ENCODE data around the gene CDK5.
A peak's percentile ranks its signal among the peaks of the same experiment; 100 is the strongest.
"Not testable (repeated sequence)": the region's sequence is repeated elsewhere in the genome, so short reads cannot be mapped to it uniquely, and the experiment has no call there.

Gene CDK5

GRCh38 chr7:151032936-151033863 lies 24.5 kb downstream of the CDK5 start:
- DNase-seq, result no peak

GRCh38 chr7:151031011-151031410 lies 26.7 kb downstream of the CDK5 start:
- no peak for DNase-seq

DNA sequence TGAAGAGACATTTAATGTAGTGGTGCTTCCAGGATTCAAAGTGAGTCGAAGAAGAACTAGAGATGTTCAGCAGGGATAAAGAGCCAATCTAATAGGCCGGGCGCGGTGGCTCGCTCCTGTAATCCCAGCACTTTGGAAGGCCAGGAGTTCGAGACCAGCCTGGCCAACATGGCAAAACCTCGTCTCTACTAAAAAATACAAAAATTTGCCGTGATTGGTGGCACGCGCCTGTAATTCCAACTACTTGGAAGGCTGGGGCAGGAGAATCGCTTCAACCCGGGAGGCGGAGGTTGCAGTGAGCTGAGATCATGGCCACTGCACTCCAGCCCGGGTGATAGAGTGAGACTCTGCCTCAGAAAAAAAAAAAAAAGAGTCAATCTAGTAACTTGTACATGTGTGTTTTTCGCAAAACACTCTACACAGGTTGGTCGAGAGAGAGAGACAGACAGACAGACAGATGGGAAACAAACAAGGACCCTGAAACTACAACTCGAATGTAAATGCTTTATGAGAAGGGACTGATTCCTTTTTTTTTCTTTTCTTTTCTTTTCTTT lies 28.7 kb downstream of the CDK5 start:
- no peak for DNase-seq

GRCh38 chr7:151028131-151028947 lies 29.4 kb downstream of the CDK5 start, which contains the start of gene ABCB8:
TSS of gene ABCB8 (plus strand) at chr7:151028450. CDS start at chr7:151028516, 66 bp downstream.
- peak; percentile 99 for DNase-seq

GRCh38 chr7:151027728-151028130 lies 30.0 kb downstream of the CDK5 start:
- DNase-seq, result not testable (repeated sequence)

GRCh38 chr7:151026771-151027727 lies 30.6 kb downstream of the CDK5 start:
- DNase-seq, result not testable (repeated sequence)

- no peak for DNase-seq
Measured at GRCh38 chr7:151025924-151026671, 31.6 kb downstream of the CDK5 start.

- no peak for DNase-seq
Measured at GRCh38 chr7:151024435-151025056, 33.2 kb downstream of the CDK5 start, which contains the start of gene ATG9B. TSS of gene ATG9B (minus strand) at chr7:151024494. CDS start at chr7:151024423, 71 bp downstream.

DNA sequence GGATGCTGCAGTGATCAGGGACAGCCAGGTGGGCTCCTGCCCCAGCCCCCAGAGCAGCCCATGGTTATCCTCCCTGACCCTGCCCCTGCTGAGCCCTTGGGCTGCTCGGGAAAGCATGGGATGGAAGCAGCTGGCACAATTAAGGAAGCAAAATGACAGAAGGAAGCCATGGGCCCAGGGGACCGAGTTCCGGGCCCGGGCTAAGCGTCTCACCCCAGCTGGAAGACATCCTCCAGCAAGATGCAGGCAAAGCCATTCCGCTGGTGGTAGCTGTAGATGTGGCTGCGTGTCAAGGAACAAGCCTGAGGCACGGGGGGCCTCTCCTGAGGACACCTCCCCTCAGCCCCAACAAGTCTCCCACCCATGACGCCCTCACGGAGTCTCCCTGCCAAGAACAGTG lies 34.5 kb downstream of the CDK5 start:
- no peak for DNase-seq

DNA sequence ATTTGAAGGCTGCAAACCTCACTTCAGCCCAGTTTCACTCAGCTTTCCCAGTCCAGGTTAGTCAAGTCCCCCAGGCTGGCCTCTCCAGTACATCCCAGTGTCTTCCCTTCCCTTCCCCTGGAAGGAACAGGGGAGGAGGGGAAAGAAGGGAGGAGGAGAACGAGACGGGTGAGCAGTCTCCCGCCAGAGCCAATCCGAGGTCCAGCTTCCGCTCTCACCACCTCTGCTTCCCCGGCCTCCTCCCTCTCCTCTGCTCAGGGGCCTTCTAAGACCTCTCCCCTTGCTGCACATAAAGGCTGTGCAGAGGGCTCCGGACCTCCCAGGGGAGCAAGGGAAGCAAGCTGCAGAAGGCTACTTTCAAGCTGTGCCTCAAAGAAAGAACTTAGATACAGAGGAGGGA lies 37.5 kb downstream of the CDK5 start:
- DNase-seq, result no peak

DNA sequence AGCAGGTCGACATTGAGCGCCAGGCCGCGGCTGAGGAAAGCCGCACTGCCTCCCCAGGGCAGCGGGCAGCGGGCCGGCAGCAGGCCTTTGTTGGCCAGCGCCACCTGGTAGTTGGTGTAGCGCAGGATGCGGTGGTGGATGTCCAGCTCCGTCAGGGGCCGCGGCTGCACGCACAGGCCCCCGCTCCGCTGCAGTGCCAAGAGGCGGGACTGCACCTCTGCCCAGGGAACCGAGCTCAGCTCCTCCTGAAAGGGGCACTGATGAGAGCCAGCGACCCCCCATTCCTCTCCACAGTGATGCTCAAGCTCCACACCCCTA lies 38.6 kb downstream of the CDK5 start:
- DNase-seq, result no peak

- DNase-seq, result peak; percentile 70
Measured at GRCh38 chr7:151018421-151019129, 39.1 kb downstream of the CDK5 start.

DNA sequence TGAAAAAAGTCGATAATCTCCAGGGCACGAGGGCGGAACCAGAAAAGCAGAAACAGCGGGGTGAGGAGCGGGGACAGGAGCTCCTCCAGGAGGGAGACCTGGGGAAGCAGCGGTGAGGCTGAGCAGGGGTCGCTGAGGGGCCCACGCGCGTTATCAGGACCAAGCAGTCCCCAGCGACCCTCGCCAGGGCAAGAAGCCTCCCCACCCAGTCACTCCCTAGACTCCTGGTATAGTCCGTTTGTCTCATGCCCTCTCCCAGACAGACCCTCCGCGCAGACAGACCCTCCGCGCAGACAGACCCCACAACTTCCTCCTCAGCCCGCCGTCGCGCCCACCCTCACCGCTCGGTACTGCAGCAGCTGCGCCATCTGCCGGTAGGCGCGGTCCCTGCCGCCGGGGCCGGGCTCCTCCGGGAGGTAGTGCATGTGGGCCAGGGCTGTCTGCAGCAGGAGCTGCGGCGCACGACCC lies 39.7 kb downstream of the CDK5 start:
- DNase-seq, result peak; percentile 86

GRCh38 chr7:151017370-151017952 lies 40.2 kb downstream of the CDK5 start:
- DNase-seq, result no peak

DNA sequence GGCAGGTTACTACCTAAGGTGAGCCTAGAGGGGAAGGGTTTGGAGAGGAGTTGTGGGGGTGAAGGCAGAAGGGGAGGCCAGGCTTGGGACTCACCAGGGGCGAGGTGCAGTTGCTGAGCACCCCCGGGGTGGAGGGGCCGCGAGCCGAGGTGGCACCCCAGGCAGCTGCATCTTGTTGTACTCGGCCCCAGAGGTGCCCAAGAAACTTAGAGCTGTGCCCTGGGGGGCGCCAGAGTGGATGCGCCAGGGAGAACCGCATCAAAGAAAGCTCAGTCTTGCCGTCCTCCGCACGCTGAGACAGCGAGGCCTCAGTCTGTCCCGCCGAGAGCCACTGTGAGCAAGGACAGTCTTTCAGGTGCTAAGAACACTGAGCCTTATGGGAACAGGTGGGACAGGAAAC lies 40.8 kb downstream of the CDK5 start:
- no peak for DNase-seq

GRCh38 chr7:151016505-151016904 lies 41.2 kb downstream of the CDK5 start:
- DNase-seq, result no peak

- DNase-seq, result no peak
Measured at GRCh38 chr7:151015967-151016366, 41.7 kb downstream of the CDK5 start.

- DNase-seq, result no peak
Measured at GRCh38 chr7:151014950-151015349, 42.7 kb downstream of the CDK5 start.

- peak; percentile 85 for DNase-seq
Measured at GRCh38 chr7:151013733-151014497, 43.8 kb downstream of the CDK5 start.

All from left hindlimb (tissue), 1 donor.